ENCODE measurements around the gene CELSR2. TPM values are rescaled to one million over a fixed set of nuclear protein-coding genes. Genes with fewer than 3 reads are reported as not detected.

The CELSR2 gene
- total RNA-seq, 2 experiments from 2014 or later = 1.1 to 1.2 TPM

GRCh38 chr1:109270623-109271317 lies 21.4 kb downstream of the CELSR2 start:
- Mint-ChIP-seq H3K4me1 (ENCODE audit: low read depth) (peaks cover 4% of the 10 kb centered on the region), H3K27me3 (ENCODE audit: low read depth) (no peaks in the 10 kb centered on the region), H3K9me3 (no peaks in the 10 kb centered on the region), H3K4me3 (no peak overlapping the region), H3K27ac (no peak overlapping the region), H3K36me3 (ENCODE audit: low read depth) (no peaks in the 10 kb centered on the region)
- intact Hi-C loops (cut with micrococcal nuclease) = no loop called here
- CTCF ChIA-PET = no interaction called here
- no peak for DNase-seq

GRCh38 chr1:109271458-109271857 lies 22.1 kb downstream of the CELSR2 start:
- Mint-ChIP-seq H3K36me3 (ENCODE audit: low read depth) (no peaks in the 10 kb centered on the region), H3K27me3 (ENCODE audit: low read depth) (no peaks in the 10 kb centered on the region), H3K27ac (no peak overlapping the region), H3K4me1 (ENCODE audit: low read depth) (peaks cover 4% of the 10 kb centered on the region), H3K4me3 (no peak overlapping the region), H3K9me3 (no peaks in the 10 kb centered on the region)
- intact Hi-C loops (cut with micrococcal nuclease) = no loop called here
- no peak for DNase-seq
- CTCF ChIA-PET = no interaction called here

- CTCF ChIA-PET = no interaction called here
- no peak overlapping the region for H3K27ac Mint-ChIP-seq
- peaks cover 4% of the 10 kb centered on the region for H3K4me1 Mint-ChIP-seq (ENCODE audit: low read depth)
- H3K9me3 Mint-ChIP-seq = no peaks in the 10 kb centered on the region
- no peak overlapping the region for H3K4me3 Mint-ChIP-seq
- intact Hi-C loops (cut with micrococcal nuclease) = no loop called here
- no peaks in the 10 kb centered on the region for H3K27me3 Mint-ChIP-seq (ENCODE audit: low read depth)
- no peak for DNase-seq
- no peaks in the 10 kb centered on the region for H3K36me3 Mint-ChIP-seq (ENCODE audit: low read depth)
Observed at GRCh38 chr1:109272021-109272799, 22.9 kb downstream of the CELSR2 start.

GRCh38 chr1:109272831-109273547 lies 23.6 kb downstream of the CELSR2 start:
- H3K36me3 Mint-ChIP-seq (ENCODE audit: low read depth) = no peaks in the 10 kb centered on the region
- H3K27ac Mint-ChIP-seq = no peak overlapping the region
- no peaks in the 10 kb centered on the region for H3K27me3 Mint-ChIP-seq (ENCODE audit: low read depth)
- H3K9me3 Mint-ChIP-seq = no peaks in the 10 kb centered on the region
- no peak for DNase-seq
- H3K4me1 Mint-ChIP-seq (ENCODE audit: low read depth) = peaks cover 4% of the 10 kb centered on the region
- intact Hi-C loops (cut with micrococcal nuclease) = no loop called here
- no peak overlapping the region for H3K4me3 Mint-ChIP-seq
- CTCF ChIA-PET = interaction anchor here (0.8 kb wide), 1 partner anchor 214 kb away, joined by 3 read pairs; no protein-coding TSS in a partner anchor

- no peak overlapping the region for H3K27ac Mint-ChIP-seq
- H3K9me3 Mint-ChIP-seq = no peaks in the 10 kb centered on the region
- no peaks in the 10 kb centered on the region for H3K36me3 Mint-ChIP-seq (ENCODE audit: low read depth)
- H3K4me3 Mint-ChIP-seq = no peak overlapping the region
- peaks cover 4% of the 10 kb centered on the region for H3K4me1 Mint-ChIP-seq (ENCODE audit: low read depth)
- DNase-seq = no peak
- CTCF ChIA-PET = interaction anchor here (0.8 kb wide), 1 partner anchor 215 kb away, joined by 3 read pairs; no protein-coding TSS in a partner anchor
- no peaks in the 10 kb centered on the region for H3K27me3 Mint-ChIP-seq (ENCODE audit: low read depth)
- intact Hi-C loops (cut with micrococcal nuclease) = no loop called here
Observed at GRCh38 chr1:109273570-109274288, 24.4 kb downstream of the CELSR2 start.

GRCh38 chr1:109274533-109275476 lies 25.5 kb downstream of the CELSR2 start:
- Mint-ChIP-seq H3K9me3 (no peaks in the 10 kb centered on the region), H3K27ac (no peak overlapping the region), H3K27me3 (ENCODE audit: low read depth) (no peaks in the 10 kb centered on the region), H3K4me1 (ENCODE audit: low read depth) (peaks cover 4% of the 10 kb centered on the region), H3K4me3 (no peak overlapping the region), H3K36me3 (ENCODE audit: low read depth) (no peaks in the 10 kb centered on the region)
- no peak for DNase-seq
- intact Hi-C loops (cut with micrococcal nuclease) = no loop called here
- CTCF ChIA-PET = interaction anchor here (8.9 kb wide), 1 partner anchor 124 kb away, joined by 126 read pairs; the partner anchor contains the start of gene SORT1

- no peak overlapping the region for H3K4me3 Mint-ChIP-seq
- no peak overlapping the region for H3K27ac Mint-ChIP-seq
Observed at GRCh38 chr1:109275706-109276345, 26.5 kb downstream of the CELSR2 start.

GRCh38 chr1:109277434-109278204 lies 28.3 kb downstream of the CELSR2 start:
- Mint-ChIP-seq H3K4me3 (no peak overlapping the region), H3K4me1 (ENCODE audit: low read depth) (peaks cover 4% of the 10 kb centered on the region), H3K9me3 (no peaks in the 10 kb centered on the region), H3K27ac (no peak overlapping the region), H3K36me3 (ENCODE audit: low read depth) (no peaks in the 10 kb centered on the region), H3K27me3 (ENCODE audit: low read depth) (no peaks in the 10 kb centered on the region)
- DNase-seq = peak; percentile 73
- CTCF ChIA-PET = interaction anchor here (0.6 to 8.9 kb wide), 23 partner anchors 13 to 324 kb away, joined by 3 to 126 read pairs (median 3); partner anchors contain the start of gene SORT1
- intact Hi-C loops (cut with micrococcal nuclease) = loop anchor here (1.0 kb wide), 3 partner anchors 76 to 255 kb away; no protein-coding TSS in a partner anchor

More at GRCh38 chr1:109275706-109276345, 26.5 kb downstream of the CELSR2 start:
- Mint-ChIP-seq H3K4me1 (ENCODE audit: low read depth) (peaks cover 4% of the 10 kb centered on the region), H3K36me3 (ENCODE audit: low read depth) (no peaks in the 10 kb centered on the region), H3K27me3 (ENCODE audit: low read depth) (no peaks in the 10 kb centered on the region), H3K9me3 (no peaks in the 10 kb centered on the region)
- DNase-seq = no peak
- CTCF ChIA-PET = interaction anchor here (0.7 to 8.9 kb wide), 10 partner anchors 11 to 326 kb away, joined by 3 to 126 read pairs (median 3); partner anchors contain the start of genes GNAI3 and SORT1
- intact Hi-C loops (cut with micrococcal nuclease) = no loop called here

- no peaks in the 10 kb centered on the region for H3K36me3 Mint-ChIP-seq (ENCODE audit: low read depth)
- intact Hi-C loops (cut with micrococcal nuclease) = loop anchor here (5.0 kb wide), 1 partner anchor 237 kb away; the partner anchor contains the start of gene WDR47
- H3K27me3 Mint-ChIP-seq (ENCODE audit: low read depth) = no peaks in the 10 kb centered on the region
- H3K4me3 Mint-ChIP-seq = no peak overlapping the region
- H3K9me3 Mint-ChIP-seq = no peaks in the 10 kb centered on the region
- peak overlapping the region; percentile 30 for H3K27ac Mint-ChIP-seq
- peaks cover 6% of the 10 kb centered on the region for H3K4me1 Mint-ChIP-seq (ENCODE audit: low read depth)
- CTCF ChIA-PET = interaction anchor here (0.6 to 8.9 kb wide), 4 partner anchors 33 to 252 kb away, joined by 4 to 126 read pairs (median 23); partner anchors contain the start of gene SORT1
- no peak for DNase-seq
Observed at GRCh38 chr1:109279615-109280278, 30.4 kb downstream of the CELSR2 start.
